ENCODE measurements around the gene BACE2. TPM values are rescaled to one million over a fixed set of nuclear protein-coding genes. Genes with fewer than 3 reads are reported as not detected.
"Not testable (repeated sequence)": the region's sequence is repeated elsewhere in the genome, so short reads cannot be mapped to it uniquely, and the experiment has no call there.

BACE2 gene
- total RNA-seq, 1 donor = 122 TPM

- no peak overlapping the region for H3K4me3 ChIP-seq (ENCODE audit: low read depth, low read length)
- TF ChIP-seq CTCF (IDR thresholded peaks at IDR 0.05; ENCODE audit: insufficient read depth, low read length) = no peak
- no peak for DNase-seq (ENCODE audit: low read depth)
Observed at GRCh38 chr21:41187537-41188025, 19.6 kb downstream of the BACE2 start.

DNA sequence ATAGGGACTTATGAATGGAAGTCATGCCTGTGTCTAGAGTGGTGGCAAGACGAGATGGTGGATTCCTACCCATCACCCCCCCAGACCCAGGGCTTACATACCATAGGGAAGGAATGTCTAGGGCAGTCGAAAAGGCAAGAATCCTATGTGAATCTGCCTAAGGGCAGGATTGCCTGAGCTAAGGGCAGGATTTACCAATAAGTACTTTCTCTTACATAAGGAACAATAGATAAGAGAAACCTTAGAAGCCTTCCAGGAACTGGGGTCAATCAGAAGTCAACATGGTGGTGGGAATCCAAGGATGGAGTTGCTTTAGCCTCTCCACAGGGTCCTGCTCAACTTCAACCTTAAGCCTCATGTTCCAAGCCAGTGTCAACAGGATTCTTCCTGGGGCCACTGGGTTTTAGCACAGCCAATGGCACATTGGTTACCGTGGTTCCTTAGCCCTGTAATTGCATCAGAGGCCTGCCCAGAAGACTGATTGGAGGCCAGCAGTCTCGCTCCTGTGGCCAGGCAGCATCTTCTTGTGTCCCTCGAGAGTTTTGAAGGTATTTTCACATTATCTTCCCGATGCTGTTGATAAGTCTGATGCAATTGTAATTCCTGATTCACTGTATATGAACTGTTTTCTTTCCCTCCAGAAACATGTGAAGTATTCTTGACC, 20.7 kb downstream of the BACE2 start:
- no peak overlapping the region for H3K4me3 ChIP-seq (ENCODE audit: low read depth, low read length)
- DNase-seq (ENCODE audit: low read depth) = peak; percentile 46
- TF ChIP-seq CTCF (IDR thresholded peaks at IDR 0.05; ENCODE audit: insufficient read depth, low read length) = no peak

DNA sequence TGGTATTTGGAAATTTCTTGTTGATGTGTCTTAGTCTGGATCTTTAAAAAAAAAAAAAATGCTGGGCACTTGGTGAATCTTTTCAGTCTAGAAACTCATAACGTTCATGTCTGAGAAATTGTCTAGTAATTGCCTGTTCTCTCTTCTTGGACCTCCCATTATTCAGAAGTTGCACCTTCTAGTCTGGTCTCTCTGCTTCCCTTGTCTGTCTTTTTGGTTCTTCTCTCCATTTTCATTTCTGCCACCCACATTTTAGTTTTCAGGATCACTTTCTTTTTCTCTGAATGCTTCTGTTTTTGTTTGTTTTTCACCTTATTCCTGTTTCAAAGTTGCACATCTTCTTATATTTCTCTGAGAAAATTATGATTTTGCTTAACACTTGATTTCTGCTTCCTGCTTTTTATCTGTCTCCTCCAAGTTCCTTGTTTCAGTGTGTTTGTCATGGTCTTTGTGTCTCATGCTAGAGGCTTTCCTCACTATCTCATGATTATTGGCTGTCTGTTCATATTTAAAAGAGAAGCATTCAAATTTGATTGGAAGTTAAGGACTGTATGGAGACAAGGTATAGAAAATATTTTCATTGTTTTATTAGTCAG, 21.3 kb downstream of the BACE2 start:
- DNase-seq (ENCODE audit: low read depth) = no peak
- TF ChIP-seq CTCF (IDR thresholded peaks at IDR 0.05; ENCODE audit: insufficient read depth, low read length) = no peak
- no peak overlapping the region for H3K4me3 ChIP-seq (ENCODE audit: low read depth, low read length)

- H3K4me3 ChIP-seq (ENCODE audit: low read depth, low read length) = not testable (repeated sequence)
- DNase-seq (ENCODE audit: low read depth) = peak; percentile 16
Observed at GRCh38 chr21:41192552-41192951, 24.6 kb downstream of the BACE2 start.

DNA sequence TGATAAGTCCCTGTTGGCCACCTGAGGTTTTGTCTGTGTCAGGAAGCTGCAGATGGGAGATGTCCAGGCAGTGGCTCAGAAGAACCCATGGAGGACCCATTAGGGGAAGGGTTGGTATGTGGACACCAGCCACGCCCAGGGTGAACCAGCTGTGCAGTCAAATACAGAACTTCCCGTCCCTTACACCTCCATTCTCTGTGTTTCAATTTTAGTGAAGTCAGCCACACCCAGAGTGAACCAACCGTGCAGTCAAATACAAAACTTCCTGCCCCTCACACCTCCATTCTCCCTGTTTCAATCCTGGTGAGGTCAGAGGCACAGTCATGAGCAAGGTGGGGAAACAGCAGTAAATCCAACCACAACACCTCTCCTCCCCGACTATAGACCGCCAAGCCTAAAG, 27.4 kb downstream of the BACE2 start:
- no peak overlapping the region for H3K4me3 ChIP-seq (ENCODE audit: low read depth, low read length)
- DNase-seq (ENCODE audit: low read depth) = no peak
- TF ChIP-seq CTCF (IDR thresholded peaks at IDR 0.05; ENCODE audit: insufficient read depth, low read length) = no peak

DNA sequence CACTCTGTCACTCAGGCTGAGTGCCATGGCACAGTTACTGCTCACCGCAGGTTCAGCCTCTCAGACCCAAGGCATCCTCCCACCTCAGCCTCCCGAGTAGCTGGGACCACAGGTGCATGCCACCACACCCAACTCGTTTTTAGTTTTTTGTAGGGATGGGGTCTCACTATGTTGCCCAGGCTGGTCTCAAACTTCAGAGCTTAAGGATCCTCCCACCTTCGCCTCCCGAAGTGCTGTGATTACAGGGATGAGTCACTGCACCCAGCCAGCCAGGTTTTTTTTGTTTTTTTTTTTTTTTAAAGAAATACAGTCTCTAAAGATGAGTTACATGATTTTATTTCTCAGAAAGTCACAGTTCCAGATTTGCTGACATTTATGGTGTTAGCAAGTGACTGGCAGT, 29.0 kb downstream of the BACE2 start:
- TF ChIP-seq CTCF (IDR thresholded peaks at IDR 0.05; ENCODE audit: insufficient read depth, low read length) = no peak
- H3K4me3 ChIP-seq (ENCODE audit: low read depth, low read length) = no peak overlapping the region
- peak; percentile 54 for DNase-seq (ENCODE audit: low read depth)

DNA sequence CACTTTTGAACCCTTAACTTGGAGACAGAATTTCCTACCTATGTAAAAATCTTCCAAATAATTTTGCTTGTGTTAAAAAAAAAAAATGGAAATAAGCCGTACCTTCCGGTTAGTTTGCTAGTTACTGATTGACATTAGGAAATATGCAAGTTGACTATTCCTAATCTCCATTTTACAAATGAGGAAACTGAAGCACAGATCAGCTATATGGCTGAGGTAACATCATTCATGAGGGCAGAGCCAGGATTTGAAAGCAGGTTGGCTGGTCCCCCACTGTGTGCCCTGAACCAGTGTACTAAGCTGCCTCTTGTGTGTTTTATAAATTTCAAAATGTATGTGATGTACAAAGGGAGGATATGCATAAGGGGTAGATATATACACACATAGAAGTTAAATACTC, 29.6 kb downstream of the BACE2 start:
- H3K4me3 ChIP-seq (ENCODE audit: low read depth, low read length) = no peak overlapping the region
- DNase-seq (ENCODE audit: low read depth) = no peak
- TF ChIP-seq CTCF (IDR thresholded peaks at IDR 0.05; ENCODE audit: insufficient read depth, low read length) = no peak

GRCh38 chr21:41198647-41199046, 30.7 kb downstream of the BACE2 start:
- not testable (repeated sequence) for H3K4me3 ChIP-seq (ENCODE audit: low read depth, low read length); DNase-seq (ENCODE audit: low read depth)
